ENCODE data around the gene FAHD2B.
"Not testable (repeated sequence)": the region's sequence is repeated elsewhere in the genome, so short reads cannot be mapped to it uniquely, and the experiment has no call there.

GRCh38 chr2:97106878-97107277 is 12.2 kb upstream of the FAHD2B start:
- TF ChIP-seq CTCF (conservative IDR thresholded peaks at IDR 0.05); EZH2 (IDR thresholded peaks at IDR 0.05; ENCODE audit: low read depth): not testable (repeated sequence)
